Keratinocyte (primary cell): ENCODE results near the gene LPIN1. TPM values are rescaled to one million over a fixed set of nuclear protein-coding genes. Genes with fewer than 3 reads are reported as not detected.

Experiments
- DNase-seq: peaks from one replicate; pipeline ENCODE4 v3.0.0-alpha.2; 2011; ENCODE audit warnings: low read depth, missing footprints, low spot score
- FAIRE-seq: peaks from 2 replicates; lab custom pipeline; 2011; peaks lifted over from hg19 to GRCh38; lab: Jason Lieb, UNC
- H2AFZ ChIP-seq: 2 replicates; pipeline ENCODE4 v1.6.0; 2012; ENCODE audit warnings: low read length, control low read depth, inconsistent platforms; ENCODE audit not compliant: control insufficient read depth
- H3K27ac ChIP-seq: 2 replicates; pipeline ENCODE4 v1.5.1; 2011; ENCODE audit warnings: low read length; ENCODE audit not compliant: control insufficient read depth, insufficient read depth
- H3K27me3 ChIP-seq: 3 replicates; pipeline ENCODE4 v1.6.0; 2011; ENCODE audit warnings: low read length; ENCODE audit not compliant: control insufficient read depth, insufficient read depth; ENCODE audit errors: extremely low read depth
- H3K36me3 ChIP-seq, 2 experiments: 2 replicates in 1 of 2; 3 replicates in 1 of 2; pipeline ENCODE4 v1.5.1; 2011; ENCODE audit warnings: low read length in 2 of 2, mild to moderate bottlenecking in 1 of 2; ENCODE audit not compliant: control insufficient read depth in 2 of 2, insufficient read depth in 2 of 2; ENCODE audit errors: extremely low read depth in 1 of 2
- H3K4me1 ChIP-seq: 3 replicates; pipeline ENCODE4 v1.5.1; 2011; ENCODE audit warnings: low read length; ENCODE audit not compliant: control insufficient read depth, insufficient read depth; ENCODE audit errors: extremely low read depth
- H3K4me2 ChIP-seq: 3 replicates; pipeline ENCODE4 v1.6.0; 2011; ENCODE audit warnings: low read depth, low read length; ENCODE audit not compliant: control insufficient read depth, insufficient read depth; ENCODE audit errors: extremely low read depth
- H3K4me3 ChIP-seq, 3 experiments: fragments of 200-600 bp in 1 of 3; sonication (generic) in 1 of 3; 2 replicates in 2 of 3; 3 replicates in 1 of 3; pipeline ENCODE4 v1.5.1; 2011 to 2016; ENCODE audit warnings: low read length in 3 of 3, mild to moderate bottlenecking in 3 of 3, control low read depth in 2 of 3, inconsistent platforms in 1 of 3, low read depth in 1 of 3, mixed read lengths in 1 of 3, mixed run types in 1 of 3, moderate library complexity in 1 of 3; ENCODE audit not compliant: control insufficient read depth in 2 of 3, insufficient read depth in 2 of 3; ENCODE audit errors: extremely low read depth in 1 of 3
- H3K79me2 ChIP-seq: 2 replicates; pipeline ENCODE4 v1.6.0; 2012; ENCODE audit warnings: low read length; ENCODE audit not compliant: control insufficient read depth, insufficient read depth
- H3K9ac ChIP-seq: 3 replicates; pipeline ENCODE4 v1.6.0; 2011; ENCODE audit warnings: low read length; ENCODE audit not compliant: control insufficient read depth, insufficient read depth; ENCODE audit errors: extremely low read depth
- H3K9me1 ChIP-seq: 3 replicates; pipeline ENCODE4 v1.6.0; 2011; ENCODE audit warnings: low read length; ENCODE audit not compliant: control insufficient read depth, insufficient read depth; ENCODE audit errors: extremely low read depth
- H3K9me3 ChIP-seq: 2 replicates; pipeline ENCODE4 v1.5.1; 2012; ENCODE audit warnings: low read depth, low read length; ENCODE audit not compliant: control insufficient read depth
- H4K20me1 ChIP-seq: 3 replicates; pipeline ENCODE4 v1.6.0; 2011; ENCODE audit warnings: low read length; ENCODE audit not compliant: control insufficient read depth, insufficient read depth; ENCODE audit errors: extremely low read depth
- EZH2 ChIP-seq: IDR thresholded peaks from one replicate; pipeline ENCODE4 v1.6.1; 2012; ENCODE audit warnings: inconsistent platforms, mild to moderate bottlenecking, low read length, moderate library complexity
- dilution Hi-C: fragments of 300-500 bp; cut with MboI; formaldehyde crosslinking; loops from one replicate; pipeline ENCODE4 v1.7.0; 2020; ENCODE audit warnings: low sequenced_read_pairs; ENCODE audit not compliant: extremely low pct_ligation_motif_present
- polyA plus RNA-seq, 5 experiments: library from polyadenylated mRNA; depleted of rRNA in 3 of 5; stranded (reverse) in 3 of 5; stranded (forward) in 1 of 5; unstranded in 1 of 5; fragments of >200 nt; gene quantifications; 1 replicate in 1 of 5; 2 replicates in 3 of 5; 3 replicates in 1 of 5; pipeline versions ENCODE4 v1.2.1 to v1.2.3, GENCODE V29; 2011 to 2012; ENCODE audit warnings: missing spikeins in 2 of 5, low read depth in 1 of 5, low replicate concordance in 1 of 5
- small RNA-seq, 3 experiments: library from RNA; depleted of rRNA; stranded (forward); fragments of <200 nt; gene quantifications; one replicate each; pipeline ENCODE3, GENCODE V24; 2012; ENCODE audit warnings: low read depth in 3 of 3, low replicate concordance in 1 of 3; ENCODE audit not compliant: insufficient read length in 3 of 3
- TF ChIP-seq, protein P1 (sequence below), 3 experiments: IDR thresholded peaks in 1 of 3; conservative IDR thresholded peaks in 1 of 3; optimal IDR thresholded peaks in 1 of 3; 2 replicates in 2 of 3; 3 replicates in 1 of 3; pipeline versions ENCODE3 to v1.5.1; 2011; ENCODE audit warnings: low read length in 3 of 3, mild to moderate bottlenecking in 3 of 3, moderate library complexity in 2 of 3, control low read depth in 1 of 3, inconsistent platforms in 1 of 3; ENCODE audit not compliant: insufficient read depth in 2 of 3; ENCODE audit errors: extremely low read depth in 1 of 3

Gene LPIN1
- polyA plus RNA-seq, 1 donor (not counting 4 experiments of a cell fraction or from before 2014, with no cell fraction given), result 79.6 TPM

DNA sequence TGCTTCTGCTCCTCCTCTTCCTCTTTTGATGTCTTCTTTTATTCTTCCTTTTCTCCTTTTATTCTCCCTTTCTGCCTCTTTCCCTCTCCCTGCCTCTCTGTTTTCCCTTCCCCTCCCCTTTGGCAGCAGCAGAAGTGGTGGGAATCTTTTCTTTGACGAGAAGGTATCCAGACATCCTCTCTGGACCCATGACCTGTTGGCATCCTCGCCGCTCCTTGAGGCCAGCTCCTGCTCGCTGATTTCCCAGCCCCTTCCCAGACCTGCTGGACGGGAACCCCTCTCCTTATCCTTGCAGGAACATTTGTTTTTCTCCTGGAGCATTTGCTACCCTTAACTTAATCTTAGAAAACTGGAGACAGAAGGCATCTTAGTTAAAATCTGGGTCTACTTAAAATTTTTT, 130.5 kb downstream of the LPIN1 start:
- Histone ChIP-seq H3K4me2 (no peak overlapping the region), H3K9me1 (no peaks in the 10 kb centered on the region), H3K9ac (no peak overlapping the region), H4K20me1 (no peaks in the 10 kb centered on the region), H2AFZ (no peak overlapping the region), H3K9me3 (no peaks in the 10 kb centered on the region), H3K79me2 (no peaks in the 10 kb centered on the region), H3K27me3 (peaks cover 12% of the 10 kb centered on the region), H3K36me3 (no peaks in the 10 kb centered on the region), H3K4me3 (no peak overlapping the region), H3K4me1 (no peaks in the 10 kb centered on the region), H3K27ac (no peak overlapping the region)
- DNase-seq (no peak), FAIRE-seq (no peak)
- dilution Hi-C loops, result no loop called here
- TF ChIP-seq, protein P1, sequence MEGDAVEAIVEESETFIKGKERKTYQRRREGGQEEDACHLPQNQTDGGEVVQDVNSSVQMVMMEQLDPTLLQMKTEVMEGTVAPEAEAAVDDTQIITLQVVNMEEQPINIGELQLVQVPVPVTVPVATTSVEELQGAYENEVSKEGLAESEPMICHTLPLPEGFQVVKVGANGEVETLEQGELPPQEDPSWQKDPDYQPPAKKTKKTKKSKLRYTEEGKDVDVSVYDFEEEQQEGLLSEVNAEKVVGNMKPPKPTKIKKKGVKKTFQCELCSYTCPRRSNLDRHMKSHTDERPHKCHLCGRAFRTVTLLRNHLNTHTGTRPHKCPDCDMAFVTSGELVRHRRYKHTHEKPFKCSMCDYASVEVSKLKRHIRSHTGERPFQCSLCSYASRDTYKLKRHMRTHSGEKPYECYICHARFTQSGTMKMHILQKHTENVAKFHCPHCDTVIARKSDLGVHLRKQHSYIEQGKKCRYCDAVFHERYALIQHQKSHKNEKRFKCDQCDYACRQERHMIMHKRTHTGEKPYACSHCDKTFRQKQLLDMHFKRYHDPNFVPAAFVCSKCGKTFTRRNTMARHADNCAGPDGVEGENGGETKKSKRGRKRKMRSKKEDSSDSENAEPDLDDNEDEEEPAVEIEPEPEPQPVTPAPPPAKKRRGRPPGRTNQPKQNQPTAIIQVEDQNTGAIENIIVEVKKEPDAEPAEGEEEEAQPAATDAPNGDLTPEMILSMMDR (optimal IDR thresholded peaks at IDR 0.05 in 1 of 3, IDR thresholded peaks at IDR 0.05 in 1 of 3, conservative IDR thresholded peaks at IDR 0.05 in 1 of 3; ENCODE audit: extremely low read depth in 1 of 3, insufficient read depth in 2 of 3, low read length in 3 of 3), result no peak
- TF ChIP-seq EZH2, result no peak

Small RNAs within 50 kb of the gene (small RNA-seq; reads per million reads assigned to genes)
- 0 reads per million in 3 experiments for gene MIR4262
- gene MIR548S, result 0.13 to 15.8 (median 9.0) reads per million in 3 experiments

Other genes with a start within 250 kb of the LPIN1 start
- gene GREB1, start 212.6 kb upstream of the LPIN1 start, polyA plus RNA-seq, result 0.02 to 0.13 TPM (median 0.03 TPM) in 3 replicates
- gene NTSR2, start 76.4 kb upstream of the LPIN1 start, polyA plus RNA-seq, result not detected in 3 replicates